ENCODE measurements around the gene STT3B. TPM values are rescaled to one million over a fixed set of nuclear protein-coding genes. Genes with fewer than 3 reads are reported as not detected.
"Not testable (repeated sequence)": the region's sequence is repeated elsewhere in the genome, so short reads cannot be mapped to it uniquely, and the experiment has no call there.

The STT3B gene
- total and polyA plus RNA-seq, 8 donors = 15.1 to 183 (median 49.1) TPM

GRCh38 chr3:31502803-31503221, 29.9 kb upstream of the STT3B start:
- Histone ChIP-seq H3K9me3 (no peaks in the 10 kb centered on the region), H3K27me3 (no peaks in the 10 kb centered on the region), H3K27ac (no peak overlapping the region), H3K4me1 (no peaks in the 10 kb centered on the region), H3K36me3 (no peaks in the 10 kb centered on the region), H3K4me3 (no peak overlapping the region)
- 78 to 90% (median 82%) methylated on average over 3 of the region's 3 CpGs for WGBS, 5 donors
- no peak for DNase-seq
- no peak for TF ChIP-seq POLR2AphosphoS5 (IDR thresholded peaks at IDR 0.05)
- no peak for TF ChIP-seq CTCF (IDR thresholded peaks at IDR 0.05)
- no peak for TF ChIP-seq EP300 (IDR thresholded peaks at IDR 0.05)
- TF ChIP-seq POLR2A (IDR thresholded peaks at IDR 0.05) = no peak
- intact Hi-C loops (cut with DNase I; ENCODE audit: low total_unique reads) = no loop called here

GRCh38 chr3:31503456-31503855, 29.3 kb upstream of the STT3B start:
- no peaks in the 10 kb centered on the region for H3K4me1 ChIP-seq
- no peaks in the 10 kb centered on the region for H3K36me3 ChIP-seq
- no peaks in the 10 kb centered on the region for H3K27me3 ChIP-seq
- no peaks in the 10 kb centered on the region for H3K9me3 ChIP-seq
- TF ChIP-seq POLR2AphosphoS5 (IDR thresholded peaks at IDR 0.05) (no peak), POLR2A (IDR thresholded peaks at IDR 0.05) (no peak), EP300 (IDR thresholded peaks at IDR 0.05) (no peak), CTCF (IDR thresholded peaks at IDR 0.05) (no peak)
- no peak overlapping the region for H3K4me3 ChIP-seq
- WGBS, 5 donors = 60 to 73% (median 62%) methylated on average over 4 of the region's 4 CpGs
- H3K27ac ChIP-seq = no peak overlapping the region
- DNase-seq = no peak
- intact Hi-C loops (cut with DNase I; ENCODE audit: low total_unique reads) = no loop called here

GRCh38 chr3:31504230-31504629, 28.5 kb upstream of the STT3B start:
- Histone ChIP-seq H3K4me3 (no peak overlapping the region), H3K4me1 (no peaks in the 10 kb centered on the region), H3K9me3 (no peaks in the 10 kb centered on the region), H3K27me3 (no peaks in the 10 kb centered on the region), H3K36me3 (no peaks in the 10 kb centered on the region), H3K27ac (no peak overlapping the region)
- no peak for DNase-seq
- no peak for TF ChIP-seq POLR2AphosphoS5 (IDR thresholded peaks at IDR 0.05)
- no peak for TF ChIP-seq POLR2A (IDR thresholded peaks at IDR 0.05)
- no peak for TF ChIP-seq CTCF (IDR thresholded peaks at IDR 0.05)
- TF ChIP-seq EP300 (IDR thresholded peaks at IDR 0.05) = no peak
- intact Hi-C loops (cut with DNase I; ENCODE audit: low total_unique reads) = no loop called here
- WGBS, 5 donors = 81 to 87% (median 82%) methylated on average over 3 of the region's 3 CpGs

GRCh38 chr3:31505371-31506048, 27.2 kb upstream of the STT3B start:
- intact Hi-C loops (cut with DNase I; ENCODE audit: low total_unique reads) = no loop called here
- 45 to 62% (median 49%) methylated on average over 5 of the region's 5 CpGs for WGBS, 5 donors
- Histone ChIP-seq H3K4me3 (no peak overlapping the region), H3K27ac (no peak overlapping the region), H3K9me3 (no peaks in the 10 kb centered on the region), H3K4me1 (no peaks in the 10 kb centered on the region), H3K27me3 (no peaks in the 10 kb centered on the region), H3K36me3 (no peaks in the 10 kb centered on the region)
- TF ChIP-seq EP300 (IDR thresholded peaks at IDR 0.05) (no peak), POLR2AphosphoS5 (IDR thresholded peaks at IDR 0.05) (no peak), CTCF (IDR thresholded peaks at IDR 0.05) (no peak), POLR2A (IDR thresholded peaks at IDR 0.05) (no peak)
- DNase-seq = no peak

GRCh38 chr3:31506515-31506914, 26.2 kb upstream of the STT3B start:
- H3K27me3 ChIP-seq; H3K4me3 ChIP-seq; DNase-seq; H3K9me3 ChIP-seq; H3K4me1 ChIP-seq; H3K27ac ChIP-seq; intact Hi-C loops (cut with DNase I; ENCODE audit: low total_unique reads); H3K36me3 ChIP-seq: not testable (repeated sequence)
- 74 to 86% (median 82%) methylated on average over 7 of the region's 7 CpGs for WGBS, 5 donors

Data from stomach (tissue), 9 donors.